GM12878 (cell line): ENCODE data around the gene TNNT1. TPM values are rescaled to one million over a fixed set of nuclear protein-coding genes. Genes with fewer than 3 reads are reported as not detected.

Source experiments
- ATAC-seq: fragments of 200-7000 bp; cut with Tn5 transposase; 3 replicates; pipeline ENCODE4 v1.9.1; 2020; ENCODE audit warnings: mild to moderate bottlenecking, moderate library complexity
- BruUV-seq: library from RNA; stranded (reverse); fragments of 400-500 nt; replicated peaks from 2 replicates; lab custom pipeline; 2021; lab: Mats Ljungman, UMichigan
- CTCF ChIA-PET: fragments of 300-600 bp; sonication (Branson Sonifier 250); formaldehyde crosslinking; extraction: SDS; loops from one replicate; lab custom pipeline; 2021; ENCODE audit warnings: inconsistent platforms; lab: Yijun Ruan, JAX
- POLR2A ChIA-PET: fragments of 350-600 bp; formaldehyde crosslinking; extraction: SDS; loops from one replicate; lab custom pipeline; 2021; ENCODE audit warnings: inconsistent platforms; lab: Charles Lee
- RAD21 ChIA-PET: fragments of 300-600 bp; sonication (Branson Sonifier 250); formaldehyde crosslinking; loops from one replicate; lab custom pipeline; 2023; ENCODE audit warnings: antibody characterized with exemption; ENCODE audit not compliant: unreplicated experiment; lab: Charles Lee
- SMC1A ChIA-PET: fragments of 300-600 bp; sonication (Branson Sonifier 250); formaldehyde crosslinking; loops from one replicate; lab custom pipeline; 2023; ENCODE audit not compliant: unreplicated experiment, uncharacterized antibody; lab: Charles Lee
- DNase-seq: peaks from one replicate; pipeline ENCODE4 v3.0.0-alpha.2; 2011; ENCODE audit warnings: low read depth, low spot score
- FAIRE-seq: peaks from 3 replicates; lab custom pipeline; 2011; peaks lifted over from hg19 to GRCh38; lab: Jason Lieb, UNC
- H2AFZ ChIP-seq: 2 replicates; pipeline ENCODE4 v1.6.0; 2011; ENCODE audit warnings: low read depth, low read length, control low read depth; ENCODE audit not compliant: control insufficient read depth
- H3K27ac ChIP-seq: 2 replicates; pipeline ENCODE4 v1.5.1; 2011; ENCODE audit warnings: control low read depth; ENCODE audit not compliant: control insufficient read depth, insufficient read depth
- H3K27me3 ChIP-seq, 2 experiments: replicated peaks in 1 of 2; 2 replicates each; pipeline versions ENCODE4 v1.6.0 to v1.6.1; 2011; ENCODE audit warnings: low read length in 1 of 2; ENCODE audit not compliant: control insufficient read depth in 2 of 2, insufficient read depth in 2 of 2
- H3K36me3 ChIP-seq, 2 experiments: 2 replicates each; pipeline ENCODE4 v1.5.1; 2011; ENCODE audit warnings: low read length in 1 of 2; ENCODE audit not compliant: control insufficient read depth in 2 of 2, insufficient read depth in 2 of 2
- H3K4me1 ChIP-seq: 2 replicates; pipeline ENCODE4 v1.6.1; 2011; ENCODE audit warnings: mild to moderate bottlenecking, low read length, moderate library complexity, mixed read lengths; ENCODE audit not compliant: control insufficient read depth, insufficient read depth
- H3K4me2 ChIP-seq: 2 replicates; pipeline ENCODE4 v1.6.0; 2011; ENCODE audit warnings: control low read depth; ENCODE audit not compliant: control insufficient read depth, insufficient read depth
- H3K4me3 ChIP-seq: fragments of 200-600 bp; sonication (generic); 2 replicates; pipeline ENCODE4 v1.5.1; 2016
- H3K79me2 ChIP-seq: 2 replicates; pipeline ENCODE4 v1.6.0; 2011; ENCODE audit warnings: low read length; ENCODE audit not compliant: control insufficient read depth, insufficient read depth
- H3K9ac ChIP-seq: 2 replicates; pipeline ENCODE4 v1.8.0; 2011; ENCODE audit warnings: low read length, control low read depth, mixed read lengths; ENCODE audit not compliant: control insufficient read depth, insufficient read depth
- H3K9me3 ChIP-seq: replicated peaks from 3 replicates; pipeline ENCODE4 v1.5.1; 2011; ENCODE audit warnings: mild to moderate bottlenecking, low read length; ENCODE audit not compliant: control insufficient read depth, insufficient read depth
- H4K20me1 ChIP-seq: 2 replicates; pipeline ENCODE4 v1.6.0; 2011; ENCODE audit not compliant: control insufficient read depth, insufficient read depth
- RAD21 ChIP-seq: IDR thresholded peaks from 2 replicates; pipeline ENCODE4 v1.6.1; 2011; ENCODE audit warnings: mild to moderate bottlenecking, low read depth, low read length, moderate library complexity; ENCODE audit not compliant: insufficient read depth
- WGBS: methylation state at CpG from one replicate; pipeline ENCODE4 v1.1.6; 2016; ENCODE audit warnings: low lambda C conversion rate; ENCODE audit not compliant: insufficient replicate concordance, insufficient coverage; ENCODE audit errors: missing lambda C conversion rate; 5-methylcytosine and 5-hydroxymethylcytosine counted together
- in situ Hi-C: fragments of 300-500 bp; cut with MboI; formaldehyde crosslinking; loops from 9 replicates; pipeline ENCODE4 v1.14.3; 2018; ENCODE audit warnings: mixed read lengths
- intact Hi-C: fragments of 100-400 bp; cut with micrococcal nuclease; formaldehyde crosslinking; loops from one replicate; pipeline ENCODE4 v1.14.2; 2022; ENCODE audit not compliant: unreplicated experiment
- polyA plus RNA-seq, 11 experiments: library from polyadenylated mRNA; depleted of rRNA in 4 of 11; unstranded in 6 of 11; stranded (reverse) in 5 of 11; fragments of >200 nt; fragmentation: Nextera tagmentation in 4 of 11; fragmentation: Illumina TruSeq in 1 of 11; extraction: Ambion mirVana in 4 of 11; extraction: Trizol in 1 of 11; gene quantifications; 1 replicate in 1 of 11; 2 replicates in 10 of 11; pipeline versions ENCODE4 v1.2.1 to v1.2.3, GENCODE V29; 2011 to 2016; ENCODE audit warnings: inconsistent platforms in 2 of 11, missing spikeins in 2 of 11, low read depth in 1 of 11
- total RNA-seq, 4 experiments: library from RNA; depleted of rRNA in 3 of 4; stranded (reverse); fragments of >200 nt in 3 of 4; fragmentation: Illumina TruSeq in 1 of 4; extraction: Trizol in 1 of 4; gene quantifications; 2 replicates each; pipeline versions ENCODE4 v1.2.1 to v1.2.3, GENCODE V29; 2013 to 2021
- TF ChIP-seq, protein P1 (sequence below): fragments of 450-650 bp; IDR thresholded peaks from 2 replicates; pipeline ENCODE4 v1.6.1; 2018; ENCODE audit warnings: borderline replicate concordance, mild to moderate bottlenecking; ENCODE audit not compliant: partially characterized antibody

The TNNT1 gene
- total and polyA plus RNA-seq, 10 of the 15 experiments (the other 5 are each of a cell fraction or from before 2014, with no cell fraction given) = 0.26 to 0.62 (median 0.37) TPM; not detected in 7

DNA sequence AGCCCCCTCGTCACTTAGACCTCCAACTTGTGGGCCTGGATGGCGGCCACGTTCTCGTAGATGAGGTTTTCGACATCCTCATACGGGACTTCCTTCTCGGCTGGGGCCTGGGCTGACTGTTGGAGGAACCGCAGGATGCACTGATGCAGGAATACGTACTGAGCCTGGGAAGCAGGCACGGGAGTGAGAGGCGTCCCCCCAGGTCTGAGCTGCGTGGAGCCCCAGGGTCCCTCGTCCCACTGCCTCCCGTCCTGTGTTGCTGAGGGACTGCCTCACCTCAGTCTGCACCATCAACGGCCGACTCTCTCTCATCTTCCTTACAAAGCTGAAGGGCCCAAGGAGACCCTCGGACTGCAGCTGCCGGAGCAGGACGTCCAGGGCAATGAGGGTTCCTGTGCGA is 32.7 kb upstream of the TNNT1 start:
- H3K36me3 ChIP-seq = no peaks in the 10 kb centered on the region

More for the DNA sequence above, 32.7 kb upstream of the TNNT1 start:
- Histone ChIP-seq H3K4me3 (no peak overlapping the region), H3K4me2 (no peak overlapping the region), H3K79me2 (no peaks in the 10 kb centered on the region), H3K9ac (no peak overlapping the region), H3K27ac (no peak overlapping the region), H2AFZ (no peak overlapping the region), H4K20me1 (no peaks in the 10 kb centered on the region), H3K27me3 (no peaks in the 10 kb centered on the region; a peak in 1 of 4 replicates), H3K9me3 (no peaks in the 10 kb centered on the region), H3K4me1 (peaks cover 12% of the 10 kb centered on the region)
- DNase-seq (no peak), FAIRE-seq (no peak), ATAC-seq (no peak)
- WGBS = 44% methylated on average over 20 of the region's 20 CpGs
- ChIA-PET POLR2A (no interaction called here), SMC1A (no interaction called here), CTCF (no interaction called here), RAD21 (no interaction called here)
- intact Hi-C loops = no loop called here
- no TSS peak for BruUV-seq
- no peak for TF ChIP-seq RAD21
- TF ChIP-seq, protein P1, sequence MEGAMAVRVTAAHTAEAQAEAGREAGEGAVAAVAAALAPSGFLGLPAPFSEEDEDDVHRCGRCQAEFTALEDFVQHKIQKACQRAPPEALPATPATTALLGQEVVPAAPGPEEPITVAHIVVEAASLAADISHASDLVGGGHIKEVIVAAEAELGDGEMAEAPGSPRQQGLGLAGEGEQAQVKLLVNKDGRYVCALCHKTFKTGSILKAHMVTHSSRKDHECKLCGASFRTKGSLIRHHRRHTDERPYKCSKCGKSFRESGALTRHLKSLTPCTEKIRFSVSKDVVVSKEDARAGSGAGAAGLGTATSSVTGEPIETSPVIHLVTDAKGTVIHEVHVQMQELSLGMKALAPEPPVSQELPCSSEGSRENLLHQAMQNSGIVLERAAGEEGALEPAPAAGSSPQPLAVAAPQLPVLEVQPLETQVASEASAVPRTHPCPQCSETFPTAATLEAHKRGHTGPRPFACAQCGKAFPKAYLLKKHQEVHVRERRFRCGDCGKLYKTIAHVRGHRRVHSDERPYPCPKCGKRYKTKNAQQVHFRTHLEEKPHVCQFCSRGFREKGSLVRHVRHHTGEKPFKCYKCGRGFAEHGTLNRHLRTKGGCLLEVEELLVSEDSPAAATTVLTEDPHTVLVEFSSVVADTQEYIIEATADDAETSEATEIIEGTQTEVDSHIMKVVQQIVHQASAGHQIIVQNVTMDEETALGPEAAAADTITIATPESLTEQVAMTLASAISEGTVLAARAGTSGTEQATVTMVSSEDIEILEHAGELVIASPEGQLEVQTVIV = no peak
- in situ Hi-C loops = no loop called here
